GM21447 (cell line): Measurements from ENCODE around the gene RANBP6.
A peak's percentile ranks its signal among the peaks of the same experiment; 100 is the strongest.

Experiments used
- ATAC-seq: cut with Tn5 transposase; IDR thresholded peaks from one replicate; pipeline ENCODE4 v1.9.1; 2021; ENCODE audit not compliant: unreplicated experiment

The RANBP6 gene

GRCh38 chr9:6007770-6008168, 7.7 kb downstream of the RANBP6 start:
- ATAC-seq, result peak; percentile 44

- ATAC-seq, result peak; percentile 61
These were observed 8.2 kb downstream of the RANBP6 start for GRCh38 chr9:6007058-6007769.

- no peak for ATAC-seq
These were observed 8.7 kb downstream of the RANBP6 start for GRCh38 chr9:6006749-6007057.

- ATAC-seq, result no peak
These were observed 14.5 kb downstream of the RANBP6 start for GRCh38 chr9:6000955-6001354.

- no peak for ATAC-seq
These were observed 15.9 kb downstream of the RANBP6 start for GRCh38 chr9:5999443-6000101.

- ATAC-seq, result no peak
These were observed 20.9 kb downstream of the RANBP6 start for GRCh38 chr9:5994493-5994892.

- no peak for ATAC-seq
These were observed 27.2 kb downstream of the RANBP6 start for GRCh38 chr9:5988265-5988664.

- no peak for ATAC-seq
These were observed 32.4 kb downstream of the RANBP6 start for GRCh38 chr9:5983042-5983441.

- no peak for ATAC-seq
These were observed 33.1 kb downstream of the RANBP6 start for GRCh38 chr9:5982317-5982716.

- no peak for ATAC-seq
These were observed 36.9 kb downstream of the RANBP6 start for GRCh38 chr9:5978523-5978922.

GRCh38 chr9:5976674-5977397, 38.6 kb downstream of the RANBP6 start:
- ATAC-seq, result peak; percentile 79

GRCh38 chr9:5971740-5972139, 43.7 kb downstream of the RANBP6 start:
- ATAC-seq, result no peak
